GM21825 (cell line): ENCODE data around the gene MAPT.

Experiments used
- ATAC-seq: cut with Tn5 transposase; IDR thresholded peaks from one replicate; pipeline ENCODE4 v1.9.1; 2021; ENCODE audit warnings: mild to moderate bottlenecking, moderate library complexity; ENCODE audit not compliant: unreplicated experiment

Gene MAPT

DNA sequence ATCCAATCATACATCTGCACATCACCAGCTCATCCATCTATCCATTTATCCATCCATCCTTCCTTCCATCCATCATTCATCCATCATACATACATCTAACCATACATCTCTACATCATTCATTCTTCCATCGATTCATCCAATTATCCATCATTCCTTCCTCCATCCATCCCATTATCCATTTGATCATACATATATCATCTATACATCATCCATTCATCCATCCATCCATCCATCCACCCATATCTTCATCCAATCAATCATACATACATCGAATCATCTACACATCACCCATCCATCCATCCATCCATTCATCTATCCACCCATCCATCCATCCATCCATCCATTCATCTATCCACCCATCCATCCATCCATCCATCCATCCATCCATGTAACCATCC is 75.4 kb downstream of the MAPT start:
- ATAC-seq, result no peak

DNA sequence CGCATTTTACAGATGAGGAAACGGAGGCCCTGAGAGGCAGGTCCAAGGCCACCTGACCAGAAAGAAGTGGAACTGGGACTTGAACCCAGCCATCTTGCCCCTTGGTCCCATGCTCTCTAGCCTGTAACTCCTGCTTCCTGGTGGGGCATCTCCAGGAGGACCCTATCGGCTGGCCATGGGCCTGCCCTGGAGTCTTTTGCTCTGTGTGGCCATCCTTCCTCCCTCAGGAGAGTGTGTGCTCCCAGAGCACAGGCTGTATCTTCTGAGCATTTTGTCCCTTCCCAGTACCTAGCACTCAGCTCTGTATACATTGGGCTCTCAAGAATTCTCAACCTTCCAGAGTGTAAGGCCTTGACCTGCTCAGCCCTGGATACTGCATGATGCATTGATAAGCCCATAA is 76.3 kb downstream of the MAPT start:
- no peak for ATAC-seq

DNA sequence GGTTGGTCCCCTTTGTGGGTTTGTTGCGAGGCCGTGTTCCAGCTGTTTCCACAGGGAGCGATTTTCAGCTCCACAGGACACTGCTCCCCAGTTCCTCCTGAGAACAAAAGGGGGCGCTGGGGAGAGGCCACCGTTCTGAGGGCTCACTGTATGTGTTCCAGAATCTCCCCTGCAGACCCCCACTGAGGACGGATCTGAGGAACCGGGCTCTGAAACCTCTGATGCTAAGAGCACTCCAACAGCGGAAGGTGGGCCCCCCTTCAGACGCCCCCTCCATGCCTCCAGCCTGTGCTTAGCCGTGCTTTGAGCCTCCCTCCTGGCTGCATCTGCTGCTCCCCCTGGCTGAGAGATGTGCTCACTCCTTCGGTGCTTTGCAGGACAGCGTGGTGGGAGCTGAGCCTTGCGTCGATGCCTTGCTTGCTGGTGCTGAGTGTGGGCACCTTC is 77.4 kb downstream of the MAPT start:
- ATAC-seq, result no peak

DNA sequence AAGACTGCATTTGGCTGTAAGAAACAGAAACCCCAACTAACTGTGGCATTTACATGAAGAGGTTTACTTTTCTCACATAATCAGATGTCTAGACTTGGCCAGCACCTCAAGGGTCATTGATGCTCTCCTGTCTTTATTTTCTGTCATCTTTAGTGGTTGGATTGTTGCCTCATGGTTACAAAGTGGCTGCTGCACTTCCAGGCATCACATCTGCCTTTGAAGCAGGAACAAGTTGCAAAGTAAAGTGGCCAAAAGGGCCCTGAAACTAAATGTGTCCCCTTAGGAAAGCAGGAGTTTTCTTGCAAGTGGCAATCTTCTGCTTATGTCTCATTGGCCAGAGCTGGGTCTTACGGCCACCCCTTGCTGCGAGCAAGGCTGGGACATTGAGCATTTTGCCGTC is 78.2 kb downstream of the MAPT start:
- ATAC-seq, result no peak

DNA sequence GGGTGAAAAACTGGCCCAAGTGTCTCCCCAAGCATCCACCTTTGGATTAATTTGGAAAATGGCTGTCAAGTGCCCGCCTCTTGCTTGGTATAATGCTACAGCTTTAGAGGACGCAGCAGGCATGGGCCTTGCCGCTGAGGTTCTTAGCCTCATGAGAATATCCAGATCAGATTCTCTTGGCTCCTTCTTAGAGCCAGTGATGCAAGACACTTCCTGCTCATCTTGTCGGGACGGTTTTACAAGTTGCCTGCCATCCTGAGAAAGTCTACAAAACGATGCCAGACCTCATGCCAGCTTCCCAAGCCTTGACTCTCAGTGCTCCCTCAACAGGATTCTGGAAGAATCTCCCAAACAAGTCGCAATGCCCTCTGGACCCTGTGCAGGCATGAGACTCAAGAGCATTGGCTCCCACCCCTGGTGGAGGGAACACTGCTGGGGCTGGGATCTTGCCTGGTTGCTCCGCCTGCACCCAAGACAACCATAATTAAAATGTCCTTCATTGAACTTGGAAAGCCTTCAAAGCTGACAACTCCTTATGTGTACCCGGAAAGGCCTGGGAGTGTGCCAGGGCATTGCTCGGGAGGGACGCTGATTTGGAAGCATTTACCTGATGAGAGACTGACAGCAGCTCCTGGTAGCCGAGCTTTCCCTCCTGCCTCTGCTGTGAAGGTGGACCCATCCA is 78.9 kb downstream of the MAPT start:
- no peak for ATAC-seq

DNA sequence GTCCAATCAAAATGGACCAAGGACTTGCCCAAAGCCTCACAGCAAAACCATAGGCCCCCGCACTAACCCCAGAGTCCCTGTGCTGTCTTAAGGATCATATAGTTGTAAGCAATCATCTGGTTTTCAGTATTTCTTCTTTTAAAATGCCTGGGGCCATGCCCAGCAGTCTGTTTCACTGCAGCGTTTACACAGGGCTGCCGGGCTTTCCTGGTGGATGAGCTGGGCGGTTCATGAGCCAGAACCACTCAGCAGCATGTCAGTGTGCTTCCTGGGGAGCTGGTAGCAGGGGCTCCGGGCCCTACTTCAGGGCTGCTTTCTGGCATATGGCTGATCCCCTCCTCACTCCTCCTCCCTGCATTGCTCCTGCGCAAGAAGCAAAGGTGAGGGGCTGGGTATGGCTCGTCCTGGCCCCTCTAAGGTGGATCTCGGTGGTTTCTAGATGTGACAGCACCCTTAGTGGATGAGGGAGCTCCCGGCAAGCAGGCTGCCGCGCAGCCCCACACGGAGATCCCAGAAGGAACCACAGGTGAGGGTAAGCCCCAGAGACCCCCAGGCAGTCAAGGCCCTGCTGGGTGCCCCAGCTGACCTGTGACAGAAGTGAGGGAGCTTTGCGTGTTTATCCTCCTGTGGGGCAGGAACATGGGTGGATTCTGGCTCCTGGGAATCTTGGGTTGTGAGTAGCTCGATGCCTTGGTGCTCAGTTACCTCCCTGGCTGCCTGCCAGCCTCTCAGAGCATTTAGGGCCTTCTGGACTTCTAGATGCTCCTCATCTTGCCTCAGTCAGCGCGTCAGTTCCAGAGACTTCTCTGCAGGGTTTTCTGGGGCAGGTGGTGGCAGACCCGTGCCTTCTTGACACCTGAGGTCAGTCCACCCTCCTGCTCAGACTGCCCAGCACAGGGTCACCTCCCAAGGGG is 79.8 kb downstream of the MAPT start:
- ATAC-seq, result no peak

DNA sequence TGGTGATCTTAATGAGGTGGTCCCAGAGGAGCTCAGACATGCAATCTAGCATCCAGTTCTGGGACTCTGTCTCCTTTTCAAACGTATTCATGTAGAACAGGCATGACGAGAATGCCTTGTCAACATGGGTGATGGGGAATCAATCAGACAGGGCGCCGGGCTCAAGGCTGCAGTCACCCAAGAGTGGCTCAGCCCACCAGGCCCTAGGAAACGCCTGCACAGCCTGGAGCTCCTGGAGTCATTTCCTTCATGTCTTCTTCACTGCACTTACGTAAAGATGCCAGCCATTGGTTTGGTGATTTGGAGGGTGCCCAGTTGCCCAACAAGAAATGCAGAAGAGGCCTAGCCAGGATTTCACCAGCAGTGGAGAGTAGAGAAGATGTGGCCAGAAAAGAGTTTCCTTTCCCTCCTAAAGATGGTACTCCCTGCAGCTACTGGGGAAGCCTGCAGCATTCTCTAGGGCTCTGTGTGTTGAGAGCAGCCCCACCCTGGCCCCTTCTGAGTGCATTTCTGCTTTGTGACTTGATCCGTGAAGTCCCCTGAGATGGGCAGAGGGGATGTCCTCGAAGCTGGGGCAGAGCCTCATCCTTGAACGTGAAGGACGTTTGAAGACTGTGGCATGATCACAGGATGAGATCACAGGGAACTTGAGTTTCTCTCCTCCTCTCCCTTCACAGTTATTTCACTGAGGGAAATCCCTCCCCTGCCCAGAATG is 80.7 kb downstream of the MAPT start:
- no peak for ATAC-seq

DNA sequence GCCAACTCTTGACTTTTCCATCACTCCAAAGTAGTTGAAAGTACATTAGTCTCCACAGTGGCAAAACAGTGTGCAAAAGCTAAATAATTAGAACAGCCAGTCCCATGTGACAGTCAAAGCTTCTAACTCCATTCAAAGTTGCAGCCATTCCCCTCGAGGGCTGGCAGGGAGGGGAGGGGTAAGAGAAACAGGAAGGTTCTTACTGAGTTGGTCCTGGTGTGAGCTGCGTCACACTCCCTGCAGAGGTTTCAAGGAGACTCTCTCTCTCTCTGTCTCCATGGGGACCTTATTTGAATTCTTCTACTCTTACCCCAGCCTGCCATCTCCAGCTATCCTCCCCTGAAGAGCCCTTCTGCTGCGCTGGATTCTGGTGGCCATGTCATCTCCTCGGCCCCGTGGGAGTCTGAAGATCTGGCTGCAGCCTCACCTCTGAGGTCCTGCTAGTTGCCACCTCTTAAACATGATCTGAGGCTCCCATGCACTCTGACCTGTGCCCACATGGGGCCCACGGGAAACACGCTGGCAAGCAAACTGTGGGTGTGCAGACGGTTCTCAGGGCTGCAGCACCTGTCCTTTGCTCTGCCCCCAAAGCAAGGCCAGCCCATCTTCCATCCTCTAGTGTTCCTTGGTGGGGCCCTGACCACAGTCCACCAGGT is 81.4 kb downstream of the MAPT start:
- no peak for ATAC-seq

DNA sequence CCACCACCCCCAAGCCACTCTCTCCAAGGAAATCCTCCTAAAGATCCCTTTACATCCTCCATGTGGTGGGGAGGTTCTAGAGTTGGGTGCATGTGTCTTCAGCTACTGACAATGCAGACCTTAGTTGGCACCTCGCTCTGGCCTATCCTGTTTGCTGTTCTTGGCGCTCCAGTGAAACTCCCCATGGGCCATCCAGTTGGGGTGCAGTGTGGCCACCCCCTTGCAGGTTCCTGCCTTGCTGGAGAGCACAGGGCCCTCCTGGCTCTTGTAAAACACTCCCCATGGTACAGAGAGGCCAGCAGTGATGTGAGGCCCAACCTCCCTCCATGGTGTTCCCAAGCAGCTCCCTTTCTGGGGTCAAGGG is 82.0 kb downstream of the MAPT start:
- no peak for ATAC-seq

DNA sequence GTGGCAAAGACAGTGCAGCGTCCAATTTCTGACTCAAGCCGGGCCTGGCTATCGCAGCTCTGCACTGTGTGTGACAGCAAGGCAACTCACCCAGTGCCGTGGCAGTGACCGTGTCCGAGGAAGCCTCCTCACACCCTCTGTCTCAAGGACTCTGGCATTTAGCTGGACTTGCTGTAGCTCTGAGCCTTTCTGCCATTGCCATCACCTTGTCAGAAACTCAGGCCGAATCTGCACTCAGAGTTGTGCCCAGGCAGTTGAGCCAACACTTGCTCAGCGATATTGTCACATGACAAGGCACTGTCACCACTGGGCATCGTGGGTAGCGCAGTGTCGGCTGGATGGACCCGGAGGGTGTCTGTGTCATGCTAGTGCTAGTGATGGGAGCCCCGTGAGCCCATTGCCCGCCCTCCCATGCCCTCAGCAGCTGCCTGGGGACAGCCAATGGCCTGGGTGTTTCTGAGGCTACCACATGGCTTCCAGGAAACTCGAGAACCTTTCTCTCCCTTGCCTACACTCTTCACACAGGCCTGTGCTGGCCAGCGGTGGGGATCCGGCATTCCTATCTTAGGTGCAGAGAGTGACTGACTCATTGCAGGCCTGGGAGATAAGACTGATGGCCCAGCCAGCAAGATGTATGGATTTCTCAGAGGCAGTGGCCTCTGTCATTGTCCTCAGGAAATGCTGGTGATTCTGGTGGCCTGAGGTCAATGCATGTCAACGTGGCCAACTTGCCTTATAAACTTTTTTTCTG is 82.6 kb downstream of the MAPT start:
- ATAC-seq, result no peak

DNA sequence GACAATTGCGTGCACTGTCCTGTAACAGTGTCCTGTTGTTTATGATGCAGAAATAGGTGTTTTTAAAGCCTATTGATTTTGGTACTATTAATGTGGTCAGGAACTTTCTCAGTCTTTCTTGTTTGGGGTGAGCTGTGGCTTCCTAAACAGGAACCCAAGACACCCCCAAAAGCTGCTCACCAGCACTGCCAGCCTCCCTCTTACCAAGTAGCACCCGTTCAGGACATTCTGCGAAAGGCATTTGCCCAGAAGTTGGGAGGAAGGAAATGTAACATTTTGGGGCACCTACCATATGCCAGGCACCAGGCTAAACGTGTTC is 83.1 kb downstream of the MAPT start:
- no peak for ATAC-seq

DNA sequence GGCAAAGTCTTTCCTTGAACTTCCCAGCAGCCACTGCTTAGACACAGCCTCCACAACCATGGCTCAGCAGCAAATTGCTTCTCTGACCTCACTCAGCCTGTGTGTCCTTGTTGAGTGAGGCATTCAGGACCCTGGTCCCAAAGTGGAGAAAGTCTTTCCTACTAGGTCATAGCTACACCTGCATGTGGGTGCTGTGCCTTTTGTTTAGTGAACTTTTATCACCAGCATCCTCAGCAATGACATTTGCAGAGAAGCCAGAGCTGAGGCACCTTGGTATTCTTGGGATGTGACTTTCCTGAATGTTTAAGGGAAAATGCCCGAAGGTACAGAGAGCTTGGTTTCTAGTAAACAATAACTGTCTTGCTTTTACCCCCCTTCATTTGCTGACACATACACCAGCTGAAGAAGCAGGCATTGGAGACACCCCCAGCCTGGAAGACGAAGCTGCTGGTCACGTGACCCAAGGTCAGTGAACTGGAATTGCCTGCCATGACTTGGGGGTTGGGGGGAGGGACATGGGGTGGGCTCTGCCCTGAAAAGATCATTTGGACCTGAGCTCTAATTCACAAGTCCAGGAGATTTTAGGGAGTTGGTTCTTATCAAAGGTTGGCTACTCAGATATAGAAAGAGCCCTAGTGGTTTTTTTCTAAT is 83.7 kb downstream of the MAPT start:
- no peak for ATAC-seq

DNA sequence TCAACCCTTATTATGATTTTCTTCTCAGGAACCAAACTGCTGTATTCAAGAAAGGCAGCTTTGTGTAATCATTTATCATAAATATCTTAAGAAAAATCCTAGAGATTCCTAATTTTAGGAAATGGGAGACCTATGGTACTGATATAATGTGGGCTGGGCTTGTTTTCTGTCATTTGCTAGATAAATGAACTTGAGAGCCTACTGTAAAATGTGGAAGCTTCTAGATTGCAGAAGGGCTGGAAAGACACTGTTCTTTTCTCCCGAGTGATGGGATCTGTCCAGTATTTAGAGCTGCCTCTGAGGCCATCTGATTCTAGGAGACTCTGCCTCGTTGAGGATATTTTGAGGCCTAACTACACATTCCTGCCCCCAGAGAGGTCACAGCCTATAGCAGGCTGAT is 84.8 kb downstream of the MAPT start:
- ATAC-seq, result no peak

DNA sequence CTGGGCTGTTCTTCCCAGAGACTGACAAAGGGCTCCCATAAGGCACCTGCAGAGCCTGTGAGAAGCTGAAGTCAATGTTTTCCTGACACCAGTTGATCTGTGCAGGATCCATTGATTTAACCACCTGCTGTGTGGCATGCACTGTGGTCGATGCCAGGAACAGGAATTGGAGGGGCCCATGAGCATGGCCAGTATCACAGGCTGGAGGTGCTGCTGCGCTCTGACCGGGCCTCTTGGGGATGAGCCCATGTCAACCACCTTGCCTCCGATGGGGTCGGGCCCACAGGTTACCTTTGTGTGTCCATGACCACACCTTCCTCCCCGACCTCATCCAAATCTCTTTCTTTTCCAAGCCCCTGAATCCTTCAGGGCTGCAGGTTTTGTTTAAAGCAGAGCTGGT is 86.5 kb downstream of the MAPT start:
- ATAC-seq, result no peak

DNA sequence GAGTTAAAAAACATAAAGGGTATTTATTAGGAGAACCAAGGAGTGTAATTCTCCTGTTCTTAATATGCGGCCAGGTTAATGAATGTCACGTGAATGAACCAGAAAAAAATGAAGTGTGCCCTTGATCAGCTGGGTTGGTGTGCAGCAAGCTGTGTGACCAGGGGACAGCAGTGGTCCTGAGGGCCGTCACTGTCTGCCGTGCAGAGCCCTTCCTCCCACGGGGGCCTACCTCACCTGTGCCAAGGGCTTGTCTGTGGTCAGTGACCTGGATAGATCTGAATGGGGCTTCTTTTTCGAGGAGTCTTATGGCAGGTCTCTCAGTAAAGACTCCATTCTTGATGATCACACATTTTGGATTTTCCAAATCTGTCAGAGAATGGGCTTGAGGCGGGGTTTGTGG is 87.0 kb downstream of the MAPT start:
- ATAC-seq, result no peak

DNA sequence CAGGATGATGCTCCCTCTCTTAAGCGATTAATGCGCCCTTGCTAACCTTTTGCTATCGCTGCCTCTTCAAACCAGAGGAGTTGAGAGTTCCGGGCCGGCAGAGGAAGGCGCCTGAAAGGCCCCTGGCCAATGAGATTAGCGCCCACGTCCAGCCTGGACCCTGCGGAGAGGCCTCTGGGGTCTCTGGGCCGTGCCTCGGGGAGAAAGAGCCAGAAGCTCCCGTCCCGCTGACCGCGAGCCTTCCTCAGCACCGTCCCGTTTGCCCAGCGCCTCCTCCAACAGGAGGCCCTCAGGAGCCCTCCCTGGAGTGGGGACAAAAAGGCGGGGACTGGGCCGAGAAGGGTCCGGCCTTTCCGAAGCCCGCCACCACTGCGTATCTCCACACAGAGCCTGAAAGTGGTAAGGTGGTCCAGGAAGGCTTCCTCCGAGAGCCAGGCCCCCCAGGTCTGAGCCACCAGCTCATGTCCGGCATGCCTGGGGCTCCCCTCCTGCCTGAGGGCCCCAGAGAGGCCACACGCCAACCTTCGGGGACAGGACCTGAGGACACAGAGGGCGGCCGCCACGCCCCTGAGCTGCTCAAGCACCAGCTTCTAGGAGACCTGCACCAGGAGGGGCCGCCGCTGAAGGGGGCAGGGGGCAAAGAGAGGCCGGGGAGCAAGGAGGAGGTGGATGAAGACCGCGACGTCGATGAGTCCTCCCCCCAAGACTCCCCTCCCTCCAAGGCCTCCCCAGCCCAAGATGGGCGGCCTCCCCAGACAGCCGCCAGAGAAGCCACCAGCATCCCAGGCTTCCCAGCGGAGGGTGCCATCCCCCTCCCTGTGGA is 88.6 kb downstream of the MAPT start:
- ATAC-seq, result no peak

DNA sequence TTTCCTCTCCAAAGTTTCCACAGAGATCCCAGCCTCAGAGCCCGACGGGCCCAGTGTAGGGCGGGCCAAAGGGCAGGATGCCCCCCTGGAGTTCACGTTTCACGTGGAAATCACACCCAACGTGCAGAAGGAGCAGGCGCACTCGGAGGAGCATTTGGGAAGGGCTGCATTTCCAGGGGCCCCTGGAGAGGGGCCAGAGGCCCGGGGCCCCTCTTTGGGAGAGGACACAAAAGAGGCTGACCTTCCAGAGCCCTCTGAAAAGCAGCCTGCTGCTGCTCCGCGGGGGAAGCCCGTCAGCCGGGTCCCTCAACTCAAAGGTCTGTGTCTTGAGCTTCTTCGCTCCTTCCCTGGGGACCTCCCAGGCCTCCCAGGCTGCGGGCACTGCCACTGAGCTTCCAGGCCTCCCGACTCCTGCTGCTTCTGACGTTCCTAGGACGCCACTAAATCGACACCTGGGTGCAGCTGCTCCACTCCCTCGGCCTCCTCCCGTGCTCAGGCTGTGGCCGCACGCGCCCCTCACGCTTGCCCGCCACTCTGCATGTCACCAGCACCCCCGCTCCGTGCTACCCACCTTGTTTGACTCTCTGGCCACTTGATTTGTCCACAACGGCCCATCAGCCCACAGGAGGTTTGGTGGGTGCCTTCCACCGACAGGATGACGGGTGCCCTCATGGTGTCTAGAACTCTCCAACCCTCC is 89.4 kb downstream of the MAPT start:
- ATAC-seq, result no peak

DNA sequence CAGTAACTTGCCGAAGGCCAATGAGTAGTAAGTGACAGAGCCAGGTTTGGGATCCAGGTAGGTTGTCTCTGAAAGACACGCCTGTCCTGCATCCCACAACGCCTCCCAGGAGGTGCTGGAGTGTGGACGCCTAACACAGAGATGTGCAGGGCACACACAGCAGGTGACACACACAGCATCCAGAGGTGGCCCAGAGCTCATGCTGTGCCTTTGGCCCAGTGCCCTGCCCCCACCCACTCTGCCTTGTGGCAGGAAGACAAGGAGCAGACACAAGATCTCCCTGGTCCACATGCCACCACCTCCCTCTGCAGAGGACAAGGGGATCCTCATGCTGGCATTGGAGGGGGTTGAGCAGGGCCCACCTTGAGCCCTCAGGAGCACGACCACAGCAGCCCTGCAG is 90.0 kb downstream of the MAPT start:
- no peak for ATAC-seq

DNA sequence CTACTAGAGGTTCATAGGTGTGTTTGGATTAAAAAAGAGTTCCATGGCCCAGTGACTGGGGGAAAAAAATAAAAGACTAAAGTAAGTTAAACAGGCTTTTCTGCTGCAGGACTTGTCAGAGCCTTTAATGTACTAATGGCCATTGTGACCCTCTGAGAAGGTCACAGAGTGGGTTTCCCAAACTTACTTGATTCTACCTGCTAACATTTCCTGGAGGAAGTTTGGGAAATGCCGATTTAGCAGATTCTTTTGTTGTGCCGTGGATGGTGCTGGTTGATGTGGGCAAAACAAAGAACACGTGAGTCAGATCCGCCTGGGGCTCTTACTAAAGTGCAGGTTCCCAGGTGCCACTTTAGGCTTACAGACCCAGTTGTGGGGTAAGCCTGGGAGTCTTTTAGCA is 91.1 kb downstream of the MAPT start:
- ATAC-seq, result no peak
